Right cardiac atrium (tissue), 5 donors: ENCODE measurements around the gene NOX5. TPM values are rescaled to one million over a fixed set of nuclear protein-coding genes. Genes with fewer than 3 reads are reported as not detected.
A peak's percentile ranks its signal among the peaks of the same experiment; 100 is the strongest.
"Not testable (repeated sequence)": the region's sequence is repeated elsewhere in the genome, so short reads cannot be mapped to it uniquely, and the experiment has no call there.

ENCODE experiments used
- ATAC-seq, 2 donors: fragments of 200-7000 bp; cut with Tn5 transposase; one replicate each; pipeline versions ENCODE4 v1.8.0 to v1.9.1; 2020; ENCODE audit warnings: moderate library complexity in 2 of 2, mild to moderate bottlenecking in 1 of 2
- DNase-seq, 3 donors: peaks; one replicate each; pipeline ENCODE4 v3.0.0-alpha.2; 2020
- H3K27ac ChIP-seq: one replicate; pipeline ENCODE4 v1.5.1; 2013; ENCODE audit warnings: mild to moderate bottlenecking, low read length, control low read depth, moderate library complexity
- H3K27me3 ChIP-seq: one replicate; pipeline ENCODE4 v1.6.1; 2013; ENCODE audit not compliant: control insufficient read depth, insufficient read depth
- H3K4me1 ChIP-seq: one replicate; pipeline ENCODE4 v1.6.1; 2013; ENCODE audit warnings: low read length; ENCODE audit not compliant: control insufficient read depth, insufficient read depth
- H3K4me3 ChIP-seq: one replicate; pipeline ENCODE4 v1.5.1; 2013; ENCODE audit warnings: low read length, control low read depth
- H3K9me3 ChIP-seq: one replicate; pipeline ENCODE4 v1.6.1; 2013; ENCODE audit warnings: low read length; ENCODE audit not compliant: control insufficient read depth
- WGBS: extraction: QIAGEN DNeasy Blood & Tissue Kit; methylation state at CpG from one replicate; pipeline ENCODE4 v1.1.7; 2013; 5-methylcytosine and 5-hydroxymethylcytosine counted together
- intact Hi-C, 4 donors: fragments of 100-400 bp; cut with DNase I; formaldehyde crosslinking; loops; one replicate each; pipeline versions ENCODE4 v1.11.0 to v1.14.0; 2022 to 2023
- polyA plus RNA-seq: library from polyadenylated mRNA; stranded (reverse); fragments of 200-250 nt; gene quantifications from one replicate; pipeline ENCODE4 v1.2.3, GENCODE V29; 2013
- total RNA-seq, 4 donors: library from RNA; stranded (reverse); fragmentation: NEBNext Ultra II Directional; extraction: Animal tissue kit (Norgen Biotek cat#: 25700); gene quantifications; one replicate each; pipeline ENCODE4 v1.2.1, GENCODE V29; 2021
- donor health status: healthy with polysubstance abuse.
- donor health status: DM: no; HTN: yes; CAD: no.
- donor health status: DM: no; HTN: no; CAD: no.
- donor health status: DM: no; HTN: yes; CAD: no; lungs with severe emphysema.
- donor health status: DM: yes; HTN: yes; CAD: no.

The NOX5 gene
- total and polyA plus RNA-seq, 5 donors: 0.03 to 0.17 (median 0.07) TPM; not detected in 1

DNA sequence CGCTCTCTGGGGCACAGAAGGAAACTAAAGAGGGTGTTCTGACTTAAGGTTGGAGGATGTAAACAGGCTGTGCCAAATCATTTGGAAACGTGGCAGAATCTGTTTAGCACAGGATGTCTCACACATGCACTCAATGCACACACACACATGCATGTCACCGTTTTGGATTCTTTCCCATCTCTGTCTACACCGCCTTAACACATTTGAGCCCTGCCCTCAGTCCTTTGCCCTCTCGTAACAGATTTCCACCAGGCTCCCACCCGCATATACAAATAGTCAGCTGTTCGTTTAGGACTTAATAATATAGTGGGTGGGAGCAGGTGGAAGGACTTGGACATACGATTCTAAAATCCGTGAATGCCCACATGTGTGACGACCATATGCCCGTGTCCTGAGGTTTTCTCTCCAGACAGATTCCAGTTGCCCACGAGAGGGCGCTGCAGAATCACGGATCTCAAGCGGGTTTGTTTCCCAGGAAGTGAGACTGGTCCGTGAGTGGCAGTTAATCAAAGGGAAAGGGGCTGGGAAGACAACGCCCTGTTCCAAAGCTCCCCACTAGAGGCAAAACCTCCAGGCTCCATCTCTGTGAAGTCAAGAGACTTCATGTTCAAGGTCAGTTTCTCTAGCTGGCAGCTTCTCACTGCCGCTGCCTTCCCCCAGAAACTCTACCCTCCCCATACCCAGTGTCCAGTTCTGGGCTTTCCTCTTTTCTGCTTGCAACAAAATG lies 44.5 kb downstream of the NOX5 start:
- Histone ChIP-seq H3K27me3 (no peaks in the 10 kb centered on the region), H3K9me3 (no peaks in the 10 kb centered on the region), H3K4me3 (no peak overlapping the region), H3K4me1 (no peaks in the 10 kb centered on the region), H3K27ac (peak overlapping the region; percentile 50)
- intact Hi-C loops: loop anchor here (2.0 to 5.0 kb wide), 7 partner anchors 166 to 338 kb away; no protein-coding TSS in a partner anchor
- ATAC-seq (peak; percentile 82 to 87), DNase-seq (peak; percentile 90 to 96 (median 93))
- 16% methylated on average over 18 of the region's 18 CpGs for WGBS

DNA sequence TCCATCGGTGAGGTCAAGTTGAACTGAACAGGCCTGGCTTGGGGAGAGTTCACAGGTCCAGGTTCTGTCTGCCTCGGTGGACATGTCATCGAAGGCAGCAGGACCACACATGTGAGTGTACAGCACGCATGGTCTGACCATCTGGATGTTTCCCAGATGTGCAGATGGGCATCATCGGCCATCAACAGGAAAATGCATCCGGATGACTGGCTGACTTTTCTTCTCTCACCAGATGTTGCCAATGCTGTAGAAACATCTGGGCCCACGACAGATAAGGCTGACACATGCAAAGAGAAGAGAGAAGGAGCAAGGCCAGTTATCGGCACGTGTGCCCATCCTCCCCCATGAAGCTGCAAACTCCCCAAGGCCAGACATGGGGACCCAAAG lies 45.1 kb downstream of the NOX5 start:
- ATAC-seq (peak in 1 of 2 donors; percentile 3), DNase-seq (no peak)
- Histone ChIP-seq H3K4me1 (no peaks in the 10 kb centered on the region), H3K27me3 (no peaks in the 10 kb centered on the region), H3K4me3 (no peak overlapping the region), H3K27ac (peak overlapping the region; percentile 50), H3K9me3 (no peaks in the 10 kb centered on the region)
- intact Hi-C loops: loop anchor here (2.0 to 5.0 kb wide), 7 partner anchors 165 to 338 kb away; no protein-coding TSS in a partner anchor
- 78% methylated on average over 9 of the region's 9 CpGs for WGBS

DNA sequence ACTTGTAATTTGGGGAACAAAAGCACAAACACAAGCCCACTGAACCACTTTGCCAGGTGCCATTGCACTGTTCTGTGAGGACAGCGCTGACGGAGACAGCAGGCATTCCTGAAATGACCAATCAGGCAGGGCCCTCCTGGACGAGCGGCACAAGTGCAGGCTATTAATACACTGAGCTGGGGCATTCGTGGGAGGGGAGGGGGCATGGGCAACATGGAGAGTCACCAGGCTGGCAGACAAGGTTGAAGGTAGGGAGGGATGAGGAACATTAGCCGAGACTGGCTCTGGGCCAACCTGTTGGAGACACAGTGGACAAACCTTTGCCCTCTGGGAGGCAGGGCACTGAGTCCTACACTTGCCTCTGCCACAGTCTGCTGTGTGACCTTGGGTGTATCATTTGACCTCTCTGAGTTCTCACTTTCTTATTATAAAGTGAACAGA lies 45.6 kb downstream of the NOX5 start:
- Histone ChIP-seq H3K4me3 (no peak overlapping the region), H3K4me1 (no peaks in the 10 kb centered on the region), H3K9me3 (no peaks in the 10 kb centered on the region), H3K27me3 (no peaks in the 10 kb centered on the region), H3K27ac (no peak overlapping the region)
- intact Hi-C loops: loop anchor here in 3 of 4 donors (5.0 to 10.0 kb wide), 2 partner anchors 167 to 205 kb away; no protein-coding TSS in a partner anchor
- DNase-seq (peak; percentile 46 to 77 (median 77)), ATAC-seq (peak; percentile 79)
- WGBS: 61% methylated on average over 6 of the region's 6 CpGs

DNA sequence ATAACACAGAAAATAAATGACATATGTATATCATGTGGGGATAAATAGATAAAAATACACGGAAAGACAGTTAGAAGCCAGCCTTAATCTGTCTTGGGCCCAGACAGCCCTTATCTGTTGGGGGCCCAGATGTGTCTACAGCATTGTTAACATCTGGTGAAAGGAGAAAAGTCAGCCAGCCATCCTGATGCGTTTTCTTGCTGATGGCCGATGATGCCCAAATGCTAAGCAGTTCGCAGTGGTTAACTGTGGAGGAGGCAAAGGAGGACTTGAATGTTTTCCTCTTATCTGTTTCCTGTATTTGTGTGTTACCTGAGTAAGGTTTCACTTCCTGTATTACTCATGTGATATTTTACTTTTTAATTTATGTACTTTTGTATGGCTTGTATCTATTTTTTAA lies 46.2 kb downstream of the NOX5 start:
- 47% methylated on average over 4 of the region's 4 CpGs for WGBS
- no peak overlapping the region for H3K4me3 ChIP-seq
- ATAC-seq (no peak), DNase-seq (no peak)
- no peaks in the 10 kb centered on the region for H3K4me1 ChIP-seq
- H3K27me3 ChIP-seq: no peaks in the 10 kb centered on the region
- no peaks in the 10 kb centered on the region for H3K9me3 ChIP-seq
- no peak overlapping the region for H3K27ac ChIP-seq
- intact Hi-C loops: loop anchor here in 3 of 4 donors (5.0 to 10.0 kb wide), 2 partner anchors 167 to 204 kb away; no protein-coding TSS in a partner anchor

DNA sequence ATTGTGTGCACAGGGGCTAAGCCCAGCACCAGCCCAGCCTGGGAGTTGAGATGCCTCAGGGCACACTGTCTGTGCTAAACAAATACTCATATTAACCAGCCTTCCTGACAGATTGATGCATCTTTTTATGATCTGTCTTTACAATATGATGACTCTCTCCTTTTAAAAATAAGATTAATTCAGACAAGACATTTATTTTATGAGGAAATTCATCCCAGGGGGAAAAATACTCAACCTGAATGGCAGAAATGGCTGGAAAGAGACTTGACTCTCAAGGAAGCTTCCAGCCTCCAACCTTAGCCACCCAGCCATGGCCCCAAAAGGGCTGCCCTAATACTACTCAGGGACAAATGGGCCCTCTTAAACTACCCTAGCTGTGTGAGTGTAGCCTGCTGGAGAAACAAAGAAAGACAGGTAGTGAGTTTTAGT lies 46.9 kb downstream of the NOX5 start:
- Histone ChIP-seq H3K9me3 (no peaks in the 10 kb centered on the region), H3K4me1 (no peaks in the 10 kb centered on the region), H3K27ac (no peak overlapping the region), H3K4me3 (no peak overlapping the region), H3K27me3 (no peaks in the 10 kb centered on the region)
- ATAC-seq: no peak
- no peak for DNase-seq
- intact Hi-C loops: loop anchor here in 3 of 4 donors (5.0 to 10.0 kb wide), 2 partner anchors 166 to 203 kb away; no protein-coding TSS in a partner anchor

DNA sequence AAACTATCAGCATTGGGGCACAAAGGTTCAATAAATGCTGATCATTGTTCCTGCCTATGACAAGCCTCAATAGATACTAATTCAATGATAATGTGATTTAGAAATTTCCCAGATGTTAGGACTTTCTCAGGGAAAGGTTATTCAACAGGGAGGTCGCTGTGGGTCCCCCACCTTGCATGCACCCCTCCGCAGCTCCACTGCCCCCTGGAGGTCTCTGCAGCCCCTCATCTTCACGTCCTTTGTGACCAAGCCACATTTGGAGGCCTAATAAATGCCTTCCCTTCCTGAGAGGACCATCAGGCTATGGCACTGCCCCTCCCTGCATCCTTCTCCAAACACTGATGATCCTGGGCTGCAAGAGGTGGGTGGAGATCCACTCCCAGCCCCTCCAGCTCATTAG lies 50.2 kb downstream of the NOX5 start:
- WGBS: 74% methylated on average over 3 of the region's 3 CpGs
- H3K4me3 ChIP-seq: no peak overlapping the region
- intact Hi-C loops: loop anchor here in 3 of 4 donors (5.0 to 10.0 kb wide), 2 partner anchors 163 to 200 kb away; no protein-coding TSS in a partner anchor

DNA sequence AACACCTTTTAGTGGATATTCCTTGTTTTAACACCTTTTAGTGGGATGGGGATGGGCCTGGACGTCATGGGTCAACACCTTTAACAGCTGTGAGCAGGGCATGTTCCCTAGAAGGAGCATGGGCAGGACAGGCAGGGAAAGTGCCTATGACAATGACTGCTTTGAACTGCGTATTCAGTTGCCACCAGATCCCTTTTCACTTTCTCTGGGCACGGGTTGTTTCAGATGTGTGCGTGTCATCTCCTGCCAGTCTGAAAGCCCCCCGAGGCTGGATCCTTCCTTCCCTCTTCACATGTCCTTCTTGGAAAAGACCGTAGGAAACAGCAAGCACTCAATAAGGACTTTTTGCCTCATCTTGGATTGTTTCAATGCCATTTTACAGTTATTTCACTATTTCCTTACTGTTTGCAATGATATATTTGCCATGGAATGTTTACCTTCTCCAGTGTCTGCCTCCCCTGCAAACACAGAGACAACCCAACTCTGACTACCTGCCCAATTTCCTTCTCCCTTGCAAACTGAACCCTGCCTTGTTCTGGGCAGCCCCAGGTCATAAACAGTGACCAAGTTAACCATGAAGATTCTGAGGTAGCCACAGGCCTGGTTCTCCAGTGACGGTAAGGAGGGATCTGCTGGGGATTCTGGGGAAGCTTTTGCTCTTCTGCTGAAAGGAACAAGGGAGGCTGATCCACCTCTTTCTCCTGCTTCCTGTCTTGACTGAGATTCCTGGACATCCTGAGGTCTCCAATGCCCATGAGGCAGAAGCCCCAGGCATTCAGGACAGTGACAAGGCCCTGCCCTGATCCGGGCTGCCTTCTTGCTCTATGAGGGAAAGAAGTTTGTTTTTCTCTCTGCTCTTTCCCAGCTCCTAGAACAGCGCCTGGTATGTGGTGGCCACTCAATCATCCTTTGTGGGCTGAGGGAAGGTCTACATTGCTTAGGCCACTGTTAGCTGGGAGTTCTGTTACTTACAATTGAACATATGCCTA lies 51.8 kb downstream of the NOX5 start:
- intact Hi-C loops: loop anchor here in 2 of 4 donors (10.0 kb wide), 1 partner anchor 198 kb away; no protein-coding TSS in a partner anchor
- no peak for ATAC-seq
- H3K9me3 ChIP-seq: no peaks in the 10 kb centered on the region

More for the DNA sequence above, 50.2 kb downstream of the NOX5 start:
- Histone ChIP-seq H3K27ac (no peak overlapping the region), H3K27me3 (no peaks in the 10 kb centered on the region), H3K9me3 (no peaks in the 10 kb centered on the region), H3K4me1 (no peaks in the 10 kb centered on the region)
- no peak for DNase-seq
- no peak for ATAC-seq

DNA sequence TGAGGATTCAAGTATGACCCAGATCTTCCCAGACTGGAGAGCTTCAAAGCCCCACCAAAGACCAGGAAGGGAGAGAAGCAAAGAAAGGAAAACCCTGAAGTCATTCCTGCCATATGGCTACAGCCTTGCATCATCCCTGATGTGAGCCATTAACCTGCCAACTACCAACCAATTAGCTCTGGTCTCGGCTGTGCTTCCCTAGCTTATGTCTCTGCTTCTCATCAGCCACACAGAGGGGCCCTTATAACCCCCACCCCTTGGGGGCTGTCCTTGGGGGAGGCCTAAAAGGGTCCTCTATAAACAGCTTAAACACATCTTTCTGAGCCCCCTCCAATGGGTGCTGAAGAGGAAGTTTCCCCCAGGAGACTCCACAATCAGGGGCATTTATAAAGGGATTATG lies 52.8 kb downstream of the NOX5 start:
- H3K27ac ChIP-seq: no peak overlapping the region
- 96% methylated on average over 1 of the region's 1 CpG for WGBS
- ATAC-seq (no peak), DNase-seq (no peak)
- H3K27me3 ChIP-seq: no peaks in the 10 kb centered on the region
- no peak overlapping the region for H3K4me3 ChIP-seq
- H3K4me1 ChIP-seq: no peaks in the 10 kb centered on the region
- intact Hi-C loops: loop anchor here in 2 of 4 donors (10.0 kb wide), 1 partner anchor 198 kb away; no protein-coding TSS in a partner anchor
- H3K9me3 ChIP-seq: no peaks in the 10 kb centered on the region

More for the DNA sequence above, 51.8 kb downstream of the NOX5 start:
- no peak overlapping the region for H3K4me3 ChIP-seq
- H3K27ac ChIP-seq: no peak overlapping the region
- no peaks in the 10 kb centered on the region for H3K4me1 ChIP-seq
- H3K27me3 ChIP-seq: no peaks in the 10 kb centered on the region
- 95% methylated on average over 9 of the region's 9 CpGs for WGBS
- DNase-seq: no peak

DNA sequence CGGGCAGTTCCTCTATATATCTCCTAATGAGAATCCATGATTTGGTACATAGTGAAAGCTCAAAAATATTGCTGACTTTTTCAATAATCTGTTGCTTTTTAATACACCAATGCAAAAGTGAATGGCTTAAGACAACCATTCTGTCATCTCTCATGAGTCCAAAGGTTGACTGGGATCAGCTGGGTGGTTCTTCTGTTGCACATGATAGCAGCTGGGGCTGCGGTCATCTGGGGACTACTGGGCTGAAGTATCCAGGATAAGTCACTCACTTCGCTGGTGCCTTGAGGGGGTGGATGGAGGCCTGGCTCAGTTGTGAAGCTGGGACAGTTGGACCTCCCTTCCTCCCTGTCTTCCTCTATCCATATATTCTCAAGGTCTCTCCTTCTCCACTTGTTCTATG lies 53.7 kb downstream of the NOX5 start:
- 92% methylated on average over 3 of the region's 3 CpGs for WGBS
- H3K4me3 ChIP-seq: no peak overlapping the region
- ATAC-seq: no peak

DNA sequence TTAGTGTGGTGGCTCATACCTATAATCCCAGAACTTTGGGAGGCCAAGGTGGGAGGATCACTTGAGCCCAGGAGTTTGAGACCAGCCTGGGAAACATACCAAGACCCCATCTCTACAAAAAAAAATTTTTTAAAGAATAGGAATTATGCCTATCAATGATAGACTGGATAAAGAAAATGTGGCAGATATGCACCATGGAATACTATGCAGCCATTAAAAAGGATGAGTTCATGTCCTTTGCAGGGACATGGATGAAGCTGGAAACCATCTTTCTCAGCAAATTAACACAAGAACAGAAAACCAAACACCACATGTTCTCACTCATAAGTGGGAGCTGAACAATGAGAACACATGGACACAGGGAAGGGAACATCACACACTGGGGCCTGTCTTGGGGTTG lies 54.8 kb downstream of the NOX5 start:
- ATAC-seq, H3K27me3 ChIP-seq, H3K4me1 ChIP-seq, H3K9me3 ChIP-seq, H3K27ac ChIP-seq, H3K4me3 ChIP-seq, DNase-seq: not testable (repeated sequence)
- intact Hi-C loops: loop anchor here in 2 of 4 donors (10.0 kb wide), 1 partner anchor 196 kb away; no protein-coding TSS in a partner anchor

More for the DNA sequence above, 53.7 kb downstream of the NOX5 start:
- H3K4me1 ChIP-seq: no peaks in the 10 kb centered on the region
- H3K27ac ChIP-seq: no peak overlapping the region
- intact Hi-C loops: loop anchor here in 2 of 4 donors (10.0 kb wide), 1 partner anchor 197 kb away; no protein-coding TSS in a partner anchor
- H3K27me3 ChIP-seq: no peaks in the 10 kb centered on the region
- H3K9me3 ChIP-seq: no peaks in the 10 kb centered on the region
- no peak for DNase-seq
